NCI-H748 (cell line): ENCODE data around the gene UMOD.
A peak's percentile ranks its signal among the peaks of the same experiment; 100 is the strongest.
"Not testable (repeated sequence)": the region's sequence is repeated elsewhere in the genome, so short reads cannot be mapped to it uniquely, and the experiment has no call there.

ENCODE experiments used
- DNase-seq: peaks from one replicate; lab custom pipeline; 2025; ENCODE audit not compliant: unreplicated experiment; lab: John Stamatoyannopoulos, UW

The UMOD gene

GRCh38 chr16:20323591-20324117 is 28.9 kb downstream of the UMOD start:
- DNase-seq: peak; percentile 53

- DNase-seq: no peak
Measured at GRCh38 chr16:20322696-20323095, 29.8 kb downstream of the UMOD start.

- no peak for DNase-seq
Measured at GRCh38 chr16:20321671-20322070, 30.8 kb downstream of the UMOD start.

GRCh38 chr16:20321051-20321450 is 31.5 kb downstream of the UMOD start:
- not testable (repeated sequence) for DNase-seq

GRCh38 chr16:20320592-20320991 is 31.9 kb downstream of the UMOD start:
- no peak for DNase-seq

GRCh38 chr16:20320178-20320577 is 32.3 kb downstream of the UMOD start:
- DNase-seq: no peak

- DNase-seq: no peak
Measured at GRCh38 chr16:20319406-20319805, 33.1 kb downstream of the UMOD start.

- DNase-seq: no peak
Measured at GRCh38 chr16:20318437-20318836, 34.1 kb downstream of the UMOD start.

GRCh38 chr16:20318006-20318405 is 34.5 kb downstream of the UMOD start:
- DNase-seq: no peak

GRCh38 chr16:20317117-20317516 is 35.4 kb downstream of the UMOD start:
- DNase-seq: no peak

- DNase-seq: no peak
Measured at GRCh38 chr16:20316715-20317114, 35.8 kb downstream of the UMOD start.

- DNase-seq: no peak
Measured at GRCh38 chr16:20315764-20316163, 36.8 kb downstream of the UMOD start.

- no peak for DNase-seq
Measured at GRCh38 chr16:20314575-20314974, 37.9 kb downstream of the UMOD start.

- DNase-seq: no peak
Measured at GRCh38 chr16:20313741-20314140, 38.8 kb downstream of the UMOD start.

- not testable (repeated sequence) for DNase-seq
Measured at GRCh38 chr16:20312536-20313095, 39.9 kb downstream of the UMOD start.

- no peak for DNase-seq
Measured at GRCh38 chr16:20311548-20311947, 41.0 kb downstream of the UMOD start.

- DNase-seq: no peak
Measured at GRCh38 chr16:20310421-20311395, 41.8 kb downstream of the UMOD start.

- no peak for DNase-seq
Measured at GRCh38 chr16:20309786-20310185, 42.7 kb downstream of the UMOD start.

- DNase-seq: no peak
Measured at GRCh38 chr16:20308801-20309590, 43.5 kb downstream of the UMOD start.

GRCh38 chr16:20308266-20308665 is 44.2 kb downstream of the UMOD start:
- no peak for DNase-seq

GRCh38 chr16:20307791-20308190 is 44.7 kb downstream of the UMOD start:
- DNase-seq: no peak
